ENCODE measurements around the gene URB1.
A peak's percentile ranks its signal among the peaks of the same experiment; 100 is the strongest.

URB1 gene

GRCh38 chr21:32413015-32413504 lies 20.2 kb upstream of the URB1 start:
- Histone ChIP-seq H3K27ac (no peak overlapping the region), H3K36me3 (ENCODE audit: insufficient read depth, low read length) (no peaks in the 10 kb centered on the region), H3K9me3 (ENCODE audit: low read depth, low read length) (no peaks in the 10 kb centered on the region), H3K9ac (ENCODE audit: insufficient read length) (no peak overlapping the region), H3K4me3 (peak overlapping the region; percentile 78)
- no peak for DNase-seq (ENCODE audit: low read depth, low spot score)
- TF ChIP-seq FOXP2 (optimal IDR thresholded peaks at IDR 0.05; ENCODE audit: control extremely low read depth, extremely low read length, insufficient read depth) (no peak), EZH2 (IDR thresholded peaks at IDR 0.05) (no peak), POLR2AphosphoS5 (IDR thresholded peaks at IDR 0.05; ENCODE audit: borderline replicate concordance, low read depth, low read length) (no peak)

GRCh38 chr21:32412162-32413014 lies 19.6 kb upstream of the URB1 start, which contains the start of gene EVA1C:
Gene EVA1C (plus strand): TSS chr21:32412706. CDS start chr21:32412854, 148 bp downstream.
- Histone ChIP-seq H3K27ac (no peak within 1 kb of the TSS), H3K9ac (ENCODE audit: insufficient read length) (peak within 1 kb of the TSS; percentile 64), H3K4me3 (peak within 1 kb of the TSS; percentile 78), H3K9me3 (ENCODE audit: low read depth, low read length) (no peaks in the 10 kb centered on the region), H3K36me3 (ENCODE audit: insufficient read depth, low read length) (no peaks in the 10 kb centered on the region)
- TF ChIP-seq FOXP2 (optimal IDR thresholded peaks at IDR 0.05; ENCODE audit: control extremely low read depth, extremely low read length, insufficient read depth) (no peak), EZH2 (IDR thresholded peaks at IDR 0.05) (no peak), POLR2AphosphoS5 (IDR thresholded peaks at IDR 0.05; ENCODE audit: borderline replicate concordance, low read depth, low read length) (no peak)
- no peak for DNase-seq (ENCODE audit: low read depth, low spot score)

DNA sequence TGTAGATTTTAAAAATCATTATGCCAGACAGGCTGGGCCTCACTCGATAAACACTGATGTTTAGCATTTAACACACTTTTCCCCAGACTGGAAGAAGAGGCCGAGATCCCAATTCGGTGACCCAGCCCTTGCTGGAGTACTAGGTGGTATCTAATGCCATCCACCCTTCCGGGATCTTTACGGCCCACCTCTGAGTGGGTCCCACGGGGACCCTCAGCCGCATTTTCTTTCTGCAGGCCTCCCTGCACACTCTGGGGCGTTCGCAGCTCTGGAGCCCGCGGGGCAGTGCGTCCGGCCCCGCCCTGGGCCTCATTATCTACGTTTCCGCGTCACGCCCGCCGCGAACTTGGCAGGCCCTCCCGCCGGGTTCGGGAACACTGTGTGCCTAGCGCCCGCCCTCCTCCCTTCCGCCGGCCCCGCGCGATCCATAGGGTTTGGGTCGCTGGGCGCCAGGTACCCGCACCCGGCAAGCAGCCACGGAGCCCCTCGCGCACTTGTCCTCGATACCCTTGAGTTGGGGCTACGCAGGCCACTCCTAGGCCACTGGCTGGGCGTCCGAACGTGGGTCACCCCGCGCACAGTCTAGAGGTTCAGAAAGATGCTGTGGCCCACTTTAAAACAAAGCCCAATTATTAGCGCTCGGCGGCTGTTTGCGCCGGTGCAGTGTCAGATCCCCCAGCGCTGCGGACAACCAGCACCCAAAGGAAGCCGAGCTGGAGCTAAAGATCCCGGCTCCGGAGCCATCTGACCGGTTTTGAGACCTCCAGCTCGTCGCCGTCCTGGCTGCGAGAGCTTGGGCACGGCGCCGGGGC lies 18.7 kb upstream of the URB1 start:
- Histone ChIP-seq H3K36me3 (ENCODE audit: insufficient read depth, low read length) (no peaks in the 10 kb centered on the region), H3K9me3 (ENCODE audit: low read depth, low read length) (no peaks in the 10 kb centered on the region), H3K4me3 (peak overlapping the region; percentile 78), H3K9ac (ENCODE audit: insufficient read length) (peak overlapping the region; percentile 64), H3K27ac (no peak overlapping the region)
- DNase-seq (ENCODE audit: low read depth, low spot score), result no peak
- TF ChIP-seq FOXP2 (optimal IDR thresholded peaks at IDR 0.05; ENCODE audit: control extremely low read depth, extremely low read length, insufficient read depth), result no peak
- no peak for TF ChIP-seq EZH2 (IDR thresholded peaks at IDR 0.05)
- TF ChIP-seq POLR2AphosphoS5 (IDR thresholded peaks at IDR 0.05; ENCODE audit: borderline replicate concordance, low read depth, low read length), result no peak

GRCh38 chr21:32410916-32411315 lies 18.1 kb upstream of the URB1 start:
- H3K4me3 ChIP-seq, result no peak overlapping the region
- no peak for DNase-seq (ENCODE audit: low read depth, low spot score)
- TF ChIP-seq EZH2 (IDR thresholded peaks at IDR 0.05) (no peak), POLR2AphosphoS5 (IDR thresholded peaks at IDR 0.05; ENCODE audit: borderline replicate concordance, low read depth, low read length) (no peak), FOXP2 (optimal IDR thresholded peaks at IDR 0.05; ENCODE audit: control extremely low read depth, extremely low read length, insufficient read depth) (no peak)
- no peaks in the 10 kb centered on the region for H3K9me3 ChIP-seq (ENCODE audit: low read depth, low read length)
- no peaks in the 10 kb centered on the region for H3K36me3 ChIP-seq (ENCODE audit: insufficient read depth, low read length)
- H3K9ac ChIP-seq (ENCODE audit: insufficient read length), result no peak overlapping the region
- H3K27ac ChIP-seq, result no peak overlapping the region

DNA sequence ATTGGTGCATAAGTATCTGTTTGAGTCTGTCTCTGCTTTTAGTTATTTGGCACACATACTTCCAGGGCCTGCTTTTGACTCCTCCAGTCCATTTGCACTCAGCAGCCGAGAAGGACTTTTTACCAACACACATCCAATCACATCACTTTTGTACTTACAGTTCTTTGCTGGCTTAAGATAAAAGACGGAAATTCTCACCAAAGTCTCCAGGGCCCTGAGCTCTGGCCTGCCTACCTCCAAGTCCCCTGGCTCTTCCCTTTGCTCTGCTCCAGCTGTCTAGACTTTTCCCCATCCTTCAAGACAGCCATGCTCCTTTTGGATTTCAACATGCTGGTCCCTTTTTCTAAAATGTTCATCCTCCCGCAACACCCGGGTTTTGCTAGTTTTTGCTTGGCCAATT lies 17.5 kb upstream of the URB1 start:
- Histone ChIP-seq H3K36me3 (ENCODE audit: insufficient read depth, low read length) (no peaks in the 10 kb centered on the region), H3K4me3 (no peak overlapping the region), H3K9ac (ENCODE audit: insufficient read length) (no peak overlapping the region), H3K9me3 (ENCODE audit: low read depth, low read length) (no peaks in the 10 kb centered on the region), H3K27ac (no peak overlapping the region)
- TF ChIP-seq FOXP2 (optimal IDR thresholded peaks at IDR 0.05; ENCODE audit: control extremely low read depth, extremely low read length, insufficient read depth) (no peak), POLR2AphosphoS5 (IDR thresholded peaks at IDR 0.05; ENCODE audit: borderline replicate concordance, low read depth, low read length) (no peak), EZH2 (IDR thresholded peaks at IDR 0.05) (no peak)
- DNase-seq (ENCODE audit: low read depth, low spot score), result no peak

DNA sequence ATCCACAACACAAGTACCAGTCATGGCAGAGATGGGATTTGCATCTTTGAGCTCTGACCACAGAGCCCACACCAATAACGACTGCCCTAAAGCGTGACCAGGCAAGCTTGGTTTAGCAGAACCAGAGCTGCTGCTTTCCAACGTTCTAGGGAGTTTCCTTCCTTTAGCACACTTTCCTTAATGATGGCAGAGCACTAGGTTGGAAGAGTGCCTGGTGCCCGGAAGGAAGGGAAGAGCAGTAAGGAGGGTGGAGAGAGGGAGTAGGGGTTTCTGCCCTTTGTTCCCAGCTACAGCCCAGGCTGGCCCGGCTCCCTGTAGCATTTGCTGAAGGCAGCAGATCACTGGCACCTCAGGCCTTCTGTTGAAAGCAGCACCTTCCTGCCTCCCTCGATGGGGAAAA lies 13.6 kb upstream of the URB1 start:
- no peak overlapping the region for H3K9ac ChIP-seq (ENCODE audit: insufficient read length)
- no peak for DNase-seq (ENCODE audit: low read depth, low spot score)
- H3K9me3 ChIP-seq (ENCODE audit: low read depth, low read length), result no peaks in the 10 kb centered on the region
- TF ChIP-seq FOXP2 (optimal IDR thresholded peaks at IDR 0.05; ENCODE audit: control extremely low read depth, extremely low read length, insufficient read depth), result no peak
- TF ChIP-seq POLR2AphosphoS5 (IDR thresholded peaks at IDR 0.05; ENCODE audit: borderline replicate concordance, low read depth, low read length), result no peak
- no peak for TF ChIP-seq EZH2 (IDR thresholded peaks at IDR 0.05)
- H3K27ac ChIP-seq, result no peak overlapping the region
- H3K4me3 ChIP-seq, result no peak overlapping the region
- no peaks in the 10 kb centered on the region for H3K36me3 ChIP-seq (ENCODE audit: insufficient read depth, low read length)

DNA sequence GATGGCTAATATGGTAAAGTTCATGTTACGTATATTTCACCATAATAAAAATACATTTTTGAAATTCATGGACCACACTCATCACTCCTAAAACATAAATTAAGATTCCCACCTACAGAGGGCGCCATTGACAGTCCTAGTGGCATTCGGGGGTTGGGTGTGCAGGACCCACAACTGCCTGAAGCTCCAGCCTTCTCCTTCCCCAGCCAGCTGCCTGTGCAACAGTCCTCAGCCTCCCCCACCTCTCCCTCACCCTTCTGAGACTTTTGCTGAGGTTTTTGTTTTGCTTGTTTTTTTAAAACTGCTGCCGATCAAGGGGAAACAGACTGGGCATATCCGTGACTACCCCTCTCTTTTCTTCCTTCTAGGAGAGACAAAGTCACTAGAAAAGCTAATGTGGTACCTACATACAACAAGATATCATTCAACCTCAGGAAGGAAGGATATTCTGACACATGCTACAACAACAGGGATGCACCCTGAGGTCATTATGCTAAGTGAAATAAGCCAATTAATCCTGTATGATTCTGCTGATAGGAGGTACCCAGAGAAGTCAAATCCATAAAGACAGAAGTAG lies 10.5 kb upstream of the URB1 start:
- Histone ChIP-seq H3K36me3 (ENCODE audit: insufficient read depth, low read length) (no peaks in the 10 kb centered on the region), H3K9me3 (ENCODE audit: low read depth, low read length) (no peaks in the 10 kb centered on the region), H3K9ac (ENCODE audit: insufficient read length) (no peak overlapping the region), H3K4me3 (peak overlapping the region; percentile 35), H3K27ac (no peak overlapping the region)
- no peak for TF ChIP-seq POLR2AphosphoS5 (IDR thresholded peaks at IDR 0.05; ENCODE audit: borderline replicate concordance, low read depth, low read length)
- no peak for TF ChIP-seq EZH2 (IDR thresholded peaks at IDR 0.05)
- TF ChIP-seq FOXP2 (optimal IDR thresholded peaks at IDR 0.05; ENCODE audit: control extremely low read depth, extremely low read length, insufficient read depth), result no peak
- peak; percentile 48 for DNase-seq (ENCODE audit: low read depth, low spot score)

DNA sequence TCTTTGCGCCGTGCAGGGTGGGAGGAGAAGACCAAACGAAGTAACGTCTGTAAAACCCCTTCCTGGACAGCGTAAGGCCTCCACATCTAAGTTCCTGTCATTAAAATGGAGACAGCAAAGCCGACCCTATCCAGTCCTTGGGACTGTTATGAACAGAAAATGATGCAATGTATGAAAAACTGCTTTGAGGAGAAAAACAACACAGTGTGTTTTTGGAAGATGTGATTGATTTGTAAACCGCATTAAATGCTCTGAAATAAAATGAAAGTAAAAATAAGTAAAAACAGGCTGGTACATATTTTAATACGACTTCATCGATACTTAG lies 827 bp upstream of the URB1 start:
- DNase-seq (ENCODE audit: low read depth, low spot score), result no peak
- H3K4me3 ChIP-seq, result peak overlapping the region; percentile 78
- H3K36me3 ChIP-seq (ENCODE audit: insufficient read depth, low read length), result peaks cover 13% of the 10 kb centered on the region
- H3K27ac ChIP-seq, result no peak overlapping the region
- no peaks in the 10 kb centered on the region for H3K9me3 ChIP-seq (ENCODE audit: low read depth, low read length)
- peak overlapping the region; percentile 77 for H3K9ac ChIP-seq (ENCODE audit: insufficient read length)
- TF ChIP-seq POLR2AphosphoS5 (IDR thresholded peaks at IDR 0.05; ENCODE audit: borderline replicate concordance, low read depth, low read length), result no peak
- no peak for TF ChIP-seq FOXP2 (optimal IDR thresholded peaks at IDR 0.05; ENCODE audit: control extremely low read depth, extremely low read length, insufficient read depth)
- no peak for TF ChIP-seq EZH2 (IDR thresholded peaks at IDR 0.05)

All from SK-N-MC (cell line).